ENCODE results near the gene MMP28. TPM values are rescaled to one million over a fixed set of nuclear protein-coding genes. Genes with fewer than 3 reads are reported as not detected.

Gene MMP28
- total RNA-seq, 1 experiment from 2014 or later, result 2.8 TPM

- H3K4me2 ChIP-seq, result no peak overlapping the region
- H3K4me3 ChIP-seq, result no peak overlapping the region
- no peak overlapping the region for H2AFZ ChIP-seq
- no peaks in the 10 kb centered on the region for H3K9me2 ChIP-seq (ENCODE audit: insufficient read depth)
- intact Hi-C loops (cut with micrococcal nuclease; ENCODE audit: unreplicated experiment), result no loop called here
- H3K4me1 ChIP-seq (replicated peaks; ENCODE audit: insufficient read depth), result no peaks in the 10 kb centered on the region
- BruUV-seq (replicated peaks), result no TSS peak
- H3K9me3 ChIP-seq (ENCODE audit: insufficient read depth, low read depth), result no peaks in the 10 kb centered on the region
- no peaks in the 10 kb centered on the region for H3F3A ChIP-seq (ENCODE audit: insufficient read depth, low read depth)
- no peak for DNase-seq
- H4K20me1 ChIP-seq (ENCODE audit: insufficient read depth), result no peaks in the 10 kb centered on the region; the same call in 1 of the 2 replicates
- TF ChIP-seq EZH2 (IDR thresholded peaks at IDR 0.05; ENCODE audit: low read depth) (no peak), CTCF (conservative IDR thresholded peaks at IDR 0.05) (no peak)
- peaks cover 34% of the 10 kb centered on the region for H3K27me3 ChIP-seq (ENCODE audit: insufficient read depth, low read depth)
- CTCF ChIA-PET, result no interaction called here
- H3K36me3 ChIP-seq (ENCODE audit: low read depth), result no peaks in the 10 kb centered on the region
- H3K27ac ChIP-seq, result no peak overlapping the region
- POLR2A ChIA-PET (ENCODE audit: unreplicated experiment), result no interaction called here
- no peaks in the 10 kb centered on the region for H3K79me2 ChIP-seq (ENCODE audit: low read depth)
Measured at GRCh38 chr17:35735036-35735805, 60.2 kb downstream of the MMP28 start.

GRCh38 chr17:35734396-35734795, 61.0 kb downstream of the MMP28 start:
- no peaks in the 10 kb centered on the region for H3F3A ChIP-seq (ENCODE audit: insufficient read depth, low read depth)
- BruUV-seq (replicated peaks), result no TSS peak
- CTCF ChIA-PET, result no interaction called here

GRCh38 chr17:35733366-35733765, 62.1 kb downstream of the MMP28 start:
- TF ChIP-seq EZH2 (IDR thresholded peaks at IDR 0.05; ENCODE audit: low read depth) (no peak), CTCF (conservative IDR thresholded peaks at IDR 0.05) (no peak)
- Histone ChIP-seq H3K4me2 (no peak overlapping the region), H3F3A (ENCODE audit: insufficient read depth, low read depth) (no peaks in the 10 kb centered on the region), H4K20me1 (ENCODE audit: insufficient read depth) (no peaks in the 10 kb centered on the region; the same call in 1 of the 2 replicates), H3K27me3 (ENCODE audit: insufficient read depth, low read depth) (peaks cover 15% of the 10 kb centered on the region), H3K27ac (no peak overlapping the region), H3K4me3 (no peak overlapping the region), H3K9me2 (ENCODE audit: insufficient read depth) (no peaks in the 10 kb centered on the region), H3K4me1 (replicated peaks; ENCODE audit: insufficient read depth) (no peaks in the 10 kb centered on the region), H2AFZ (no peak overlapping the region), H3K9me3 (ENCODE audit: insufficient read depth, low read depth) (no peaks in the 10 kb centered on the region), H3K36me3 (ENCODE audit: low read depth) (no peaks in the 10 kb centered on the region), H3K79me2 (ENCODE audit: low read depth) (no peaks in the 10 kb centered on the region)
- no TSS peak for BruUV-seq (replicated peaks)
- POLR2A ChIA-PET (ENCODE audit: unreplicated experiment), result no interaction called here
- intact Hi-C loops (cut with micrococcal nuclease; ENCODE audit: unreplicated experiment), result no loop called here
- DNase-seq, result no peak
- CTCF ChIA-PET, result no interaction called here

More at GRCh38 chr17:35734396-35734795, 61.0 kb downstream of the MMP28 start:
- Histone ChIP-seq H3K27me3 (ENCODE audit: insufficient read depth, low read depth) (peaks cover 25% of the 10 kb centered on the region), H3K36me3 (ENCODE audit: low read depth) (no peaks in the 10 kb centered on the region), H3K4me3 (no peak overlapping the region), H3K79me2 (ENCODE audit: low read depth) (no peaks in the 10 kb centered on the region), H3K4me2 (no peak overlapping the region), H3K27ac (no peak overlapping the region), H3K4me1 (replicated peaks; ENCODE audit: insufficient read depth) (no peaks in the 10 kb centered on the region), H3K9me3 (ENCODE audit: insufficient read depth, low read depth) (no peaks in the 10 kb centered on the region), H2AFZ (no peak overlapping the region), H4K20me1 (ENCODE audit: insufficient read depth) (no peaks in the 10 kb centered on the region; the same call in 1 of the 2 replicates), H3K9me2 (ENCODE audit: insufficient read depth) (no peaks in the 10 kb centered on the region)
- TF ChIP-seq EZH2 (IDR thresholded peaks at IDR 0.05; ENCODE audit: low read depth) (no peak), CTCF (conservative IDR thresholded peaks at IDR 0.05) (no peak)
- DNase-seq, result no peak
- intact Hi-C loops (cut with micrococcal nuclease; ENCODE audit: unreplicated experiment), result no loop called here
- POLR2A ChIA-PET (ENCODE audit: unreplicated experiment), result interaction anchor here (0.5 kb wide), 1 partner anchor 12 kb away, joined by 5 read pairs; no protein-coding TSS in a partner anchor
